Measurements from ENCODE around the gene RMI1.

DNA sequence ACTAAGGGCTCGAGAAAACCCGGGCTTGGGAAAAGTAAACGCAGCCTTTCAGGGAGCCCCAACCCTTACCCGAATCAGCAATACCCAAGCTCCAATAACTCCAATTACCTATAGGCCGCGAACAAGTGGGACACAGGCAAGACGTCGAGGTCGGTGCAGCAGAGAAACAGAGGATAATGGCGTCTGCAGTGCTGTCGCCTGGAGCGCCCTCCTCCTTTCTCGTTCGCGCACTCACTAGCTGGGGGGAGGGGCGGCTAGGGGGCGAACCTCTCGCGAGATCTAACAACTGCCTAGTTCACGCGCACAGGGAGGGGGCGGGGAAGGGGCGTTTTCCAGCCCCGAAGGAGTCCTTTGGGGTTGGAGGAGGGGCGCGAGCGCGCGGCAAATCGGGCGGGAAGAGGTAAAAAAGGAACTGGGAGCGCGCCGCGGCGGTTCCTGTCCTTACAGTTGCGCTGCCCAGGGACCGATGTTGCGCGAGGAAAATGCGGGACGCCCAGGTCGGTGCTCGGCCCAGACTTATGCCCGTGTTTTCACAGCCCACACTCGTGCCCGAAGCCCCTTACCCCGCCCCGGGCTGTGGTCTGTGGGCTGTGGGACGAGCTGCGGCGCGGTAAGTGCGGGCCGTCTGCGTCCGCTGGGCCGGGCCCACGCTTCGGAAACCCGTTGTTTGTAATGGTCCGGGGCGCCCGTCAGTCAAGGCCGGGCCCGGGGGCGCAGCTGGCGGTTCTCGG, at the start of gene RMI1:
- TF ChIP-seq, protein P1, sequence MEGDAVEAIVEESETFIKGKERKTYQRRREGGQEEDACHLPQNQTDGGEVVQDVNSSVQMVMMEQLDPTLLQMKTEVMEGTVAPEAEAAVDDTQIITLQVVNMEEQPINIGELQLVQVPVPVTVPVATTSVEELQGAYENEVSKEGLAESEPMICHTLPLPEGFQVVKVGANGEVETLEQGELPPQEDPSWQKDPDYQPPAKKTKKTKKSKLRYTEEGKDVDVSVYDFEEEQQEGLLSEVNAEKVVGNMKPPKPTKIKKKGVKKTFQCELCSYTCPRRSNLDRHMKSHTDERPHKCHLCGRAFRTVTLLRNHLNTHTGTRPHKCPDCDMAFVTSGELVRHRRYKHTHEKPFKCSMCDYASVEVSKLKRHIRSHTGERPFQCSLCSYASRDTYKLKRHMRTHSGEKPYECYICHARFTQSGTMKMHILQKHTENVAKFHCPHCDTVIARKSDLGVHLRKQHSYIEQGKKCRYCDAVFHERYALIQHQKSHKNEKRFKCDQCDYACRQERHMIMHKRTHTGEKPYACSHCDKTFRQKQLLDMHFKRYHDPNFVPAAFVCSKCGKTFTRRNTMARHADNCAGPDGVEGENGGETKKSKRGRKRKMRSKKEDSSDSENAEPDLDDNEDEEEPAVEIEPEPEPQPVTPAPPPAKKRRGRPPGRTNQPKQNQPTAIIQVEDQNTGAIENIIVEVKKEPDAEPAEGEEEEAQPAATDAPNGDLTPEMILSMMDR (IDR thresholded peaks at IDR 0.05): peak in 2 of 6 experiments; percentile 18 to 24
- peak; percentile 97 to 98 for TF ChIP-seq POLR2A (IDR thresholded peaks at IDR 0.05)

Measured in Peyer's patch (tissue), 4 donors.